ENCODE measurements around the gene CREB5.
"Not testable (repeated sequence)": the region's sequence is repeated elsewhere in the genome, so short reads cannot be mapped to it uniquely, and the experiment has no call there.

Gene CREB5

GRCh38 chr7:28550580-28551186, 138.4 kb downstream of the CREB5 start:
- DNase-seq (ENCODE audit: low read depth): no peak

GRCh38 chr7:28551331-28551730, 139.0 kb downstream of the CREB5 start:
- no peak for DNase-seq (ENCODE audit: low read depth)

GRCh38 chr7:28551766-28552165, 139.4 kb downstream of the CREB5 start:
- not testable (repeated sequence) for DNase-seq (ENCODE audit: low read depth)

- DNase-seq (ENCODE audit: low read depth): no peak
Observed at GRCh38 chr7:28554802-28555471, 142.6 kb downstream of the CREB5 start.

- no peak for DNase-seq (ENCODE audit: low read depth)
Observed at GRCh38 chr7:28556025-28556424, 143.7 kb downstream of the CREB5 start.

GRCh38 chr7:28556671-28557070, 144.4 kb downstream of the CREB5 start:
- DNase-seq (ENCODE audit: low read depth): no peak

- no peak for DNase-seq (ENCODE audit: low read depth)
Observed at GRCh38 chr7:28558236-28558635, 145.9 kb downstream of the CREB5 start.

- DNase-seq (ENCODE audit: low read depth): no peak
Observed at GRCh38 chr7:28560767-28561166, 148.4 kb downstream of the CREB5 start.

GRCh38 chr7:28564033-28564432, 151.7 kb downstream of the CREB5 start:
- DNase-seq (ENCODE audit: low read depth): no peak

- peak; percentile 43 for DNase-seq (ENCODE audit: low read depth)
Observed at GRCh38 chr7:28564755-28565374, 152.5 kb downstream of the CREB5 start.

- no peak for DNase-seq (ENCODE audit: low read depth)
Observed at GRCh38 chr7:28565980-28566379, 153.7 kb downstream of the CREB5 start.

GRCh38 chr7:28570113-28570969, 158.0 kb downstream of the CREB5 start:
- DNase-seq (ENCODE audit: low read depth): no peak

- no peak for DNase-seq (ENCODE audit: low read depth)
Observed at GRCh38 chr7:28570970-28571288, 158.6 kb downstream of the CREB5 start.

- no peak for DNase-seq (ENCODE audit: low read depth)
Observed at GRCh38 chr7:28571405-28571804, 159.1 kb downstream of the CREB5 start.

- DNase-seq (ENCODE audit: low read depth): no peak
Observed at GRCh38 chr7:28572321-28573058, 160.2 kb downstream of the CREB5 start.

- DNase-seq (ENCODE audit: low read depth): no peak
Observed at GRCh38 chr7:28573059-28573553, 160.8 kb downstream of the CREB5 start.

- peak; percentile 47 for DNase-seq (ENCODE audit: low read depth)
Observed at GRCh38 chr7:28573651-28574301, 161.5 kb downstream of the CREB5 start.

- DNase-seq (ENCODE audit: low read depth): no peak
Observed at GRCh38 chr7:28575241-28575643, 162.9 kb downstream of the CREB5 start.

- DNase-seq (ENCODE audit: low read depth): no peak
Observed at GRCh38 chr7:28576656-28577055, 164.3 kb downstream of the CREB5 start.

- DNase-seq (ENCODE audit: low read depth): no peak
Observed at GRCh38 chr7:28579571-28579970, 167.3 kb downstream of the CREB5 start.

- DNase-seq (ENCODE audit: low read depth): no peak
Observed at GRCh38 chr7:28580665-28581064, 168.3 kb downstream of the CREB5 start.
